ENCODE data around the gene GPANK1.

Gene GPANK1

DNA sequence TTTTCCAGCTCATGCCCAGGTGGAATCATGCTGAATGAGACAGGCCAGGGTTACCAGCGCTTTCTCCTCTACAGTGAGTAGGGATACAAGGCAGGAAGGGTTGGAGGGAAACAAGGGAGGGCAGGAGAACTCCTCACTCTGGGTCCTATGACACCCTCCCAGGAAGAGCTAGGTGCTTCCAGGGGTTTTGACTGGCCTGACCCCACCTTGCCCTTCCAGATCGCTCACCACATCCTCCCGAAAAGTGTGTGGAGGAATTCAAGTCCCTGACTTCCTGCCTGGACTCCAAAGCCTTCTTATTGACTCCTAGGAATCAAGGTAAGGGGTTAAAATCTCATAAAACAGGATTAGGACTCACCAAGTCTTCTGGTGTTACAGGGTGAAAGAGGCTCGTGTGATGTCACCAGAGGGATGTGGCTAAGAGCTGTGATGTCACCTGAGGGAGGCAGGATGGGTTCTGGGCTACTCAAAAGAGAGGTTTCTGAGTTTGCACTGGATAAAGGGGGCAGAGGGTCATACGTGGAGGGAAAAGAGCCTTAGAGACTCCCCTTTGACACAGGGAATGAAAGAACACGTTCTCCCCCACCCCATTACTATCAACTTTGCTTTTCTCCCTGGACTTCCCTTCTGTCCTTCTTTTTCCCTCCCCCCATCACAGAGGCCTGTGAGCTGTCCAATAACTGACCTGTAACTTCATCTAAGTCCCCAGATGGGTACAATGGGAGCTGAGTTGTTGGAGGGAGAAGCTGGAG is 7.2 kb downstream of the GPANK1 start (continued):
- TF ChIP-seq, protein P1, sequence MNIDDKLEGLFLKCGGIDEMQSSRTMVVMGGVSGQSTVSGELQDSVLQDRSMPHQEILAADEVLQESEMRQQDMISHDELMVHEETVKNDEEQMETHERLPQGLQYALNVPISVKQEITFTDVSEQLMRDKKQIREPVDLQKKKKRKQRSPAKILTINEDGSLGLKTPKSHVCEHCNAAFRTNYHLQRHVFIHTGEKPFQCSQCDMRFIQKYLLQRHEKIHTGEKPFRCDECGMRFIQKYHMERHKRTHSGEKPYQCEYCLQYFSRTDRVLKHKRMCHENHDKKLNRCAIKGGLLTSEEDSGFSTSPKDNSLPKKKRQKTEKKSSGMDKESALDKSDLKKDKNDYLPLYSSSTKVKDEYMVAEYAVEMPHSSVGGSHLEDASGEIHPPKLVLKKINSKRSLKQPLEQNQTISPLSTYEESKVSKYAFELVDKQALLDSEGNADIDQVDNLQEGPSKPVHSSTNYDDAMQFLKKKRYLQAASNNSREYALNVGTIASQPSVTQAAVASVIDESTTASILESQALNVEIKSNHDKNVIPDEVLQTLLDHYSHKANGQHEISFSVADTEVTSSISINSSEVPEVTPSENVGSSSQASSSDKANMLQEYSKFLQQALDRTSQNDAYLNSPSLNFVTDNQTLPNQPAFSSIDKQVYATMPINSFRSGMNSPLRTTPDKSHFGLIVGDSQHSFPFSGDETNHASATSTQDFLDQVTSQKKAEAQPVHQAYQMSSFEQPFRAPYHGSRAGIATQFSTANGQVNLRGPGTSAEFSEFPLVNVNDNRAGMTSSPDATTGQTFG (tag by site-specific recombination; IDR thresholded peaks at IDR 0.05; ENCODE audit: borderline replicate concordance) = no peak
- TF ChIP-seq ZNF473 (tag by site-specific recombination; IDR thresholded peaks at IDR 0.05) = no peak
- no peak for TF ChIP-seq TRIM28 (IDR thresholded peaks at IDR 0.05; ENCODE audit: borderline replicate concordance, low read length)
- TF ChIP-seq ZNF658 (tag by site-specific recombination; IDR thresholded peaks at IDR 0.05) = no peak
- TF ChIP-seq, protein P2, sequence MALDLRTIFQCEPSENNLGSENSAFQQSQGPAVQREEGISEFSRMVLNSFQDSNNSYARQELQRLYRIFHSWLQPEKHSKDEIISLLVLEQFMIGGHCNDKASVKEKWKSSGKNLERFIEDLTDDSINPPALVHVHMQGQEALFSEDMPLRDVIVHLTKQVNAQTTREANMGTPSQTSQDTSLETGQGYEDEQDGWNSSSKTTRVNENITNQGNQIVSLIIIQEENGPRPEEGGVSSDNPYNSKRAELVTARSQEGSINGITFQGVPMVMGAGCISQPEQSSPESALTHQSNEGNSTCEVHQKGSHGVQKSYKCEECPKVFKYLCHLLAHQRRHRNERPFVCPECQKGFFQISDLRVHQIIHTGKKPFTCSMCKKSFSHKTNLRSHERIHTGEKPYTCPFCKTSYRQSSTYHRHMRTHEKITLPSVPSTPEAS (tag by site-specific recombination; IDR thresholded peaks at IDR 0.05) = no peak
- 0 out of 2 replicates have a peak, but pooled peaks have one; percentile 17 for TF ChIP-seq SP2 (tag by site-specific recombination; IDR thresholded peaks at IDR 0.05)
- TF ChIP-seq ZNF10 (tag by site-specific recombination; IDR thresholded peaks at IDR 0.05) = no peak
- TF ChIP-seq, protein P3, sequence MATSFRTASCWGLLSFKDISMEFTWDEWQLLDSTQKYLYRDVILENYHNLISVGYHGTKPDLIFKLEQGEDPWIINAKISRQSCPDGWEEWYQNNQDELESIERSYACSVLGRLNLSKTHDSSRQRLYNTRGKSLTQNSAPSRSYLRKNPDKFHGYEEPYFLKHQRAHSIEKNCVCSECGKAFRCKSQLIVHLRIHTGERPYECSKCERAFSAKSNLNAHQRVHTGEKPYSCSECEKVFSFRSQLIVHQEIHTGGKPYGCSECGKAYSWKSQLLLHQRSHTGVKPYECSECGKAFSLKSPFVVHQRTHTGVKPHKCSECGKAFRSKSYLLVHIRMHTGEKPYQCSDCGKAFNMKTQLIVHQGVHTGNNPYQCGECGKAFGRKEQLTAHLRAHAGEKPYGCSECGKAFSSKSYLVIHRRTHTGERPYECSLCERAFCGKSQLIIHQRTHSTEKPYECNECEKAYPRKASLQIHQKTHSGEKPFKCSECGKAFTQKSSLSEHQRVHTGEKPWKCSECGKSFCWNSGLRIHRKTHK (tag by site-specific recombination; IDR thresholded peaks at IDR 0.05) = no peak

DNA sequence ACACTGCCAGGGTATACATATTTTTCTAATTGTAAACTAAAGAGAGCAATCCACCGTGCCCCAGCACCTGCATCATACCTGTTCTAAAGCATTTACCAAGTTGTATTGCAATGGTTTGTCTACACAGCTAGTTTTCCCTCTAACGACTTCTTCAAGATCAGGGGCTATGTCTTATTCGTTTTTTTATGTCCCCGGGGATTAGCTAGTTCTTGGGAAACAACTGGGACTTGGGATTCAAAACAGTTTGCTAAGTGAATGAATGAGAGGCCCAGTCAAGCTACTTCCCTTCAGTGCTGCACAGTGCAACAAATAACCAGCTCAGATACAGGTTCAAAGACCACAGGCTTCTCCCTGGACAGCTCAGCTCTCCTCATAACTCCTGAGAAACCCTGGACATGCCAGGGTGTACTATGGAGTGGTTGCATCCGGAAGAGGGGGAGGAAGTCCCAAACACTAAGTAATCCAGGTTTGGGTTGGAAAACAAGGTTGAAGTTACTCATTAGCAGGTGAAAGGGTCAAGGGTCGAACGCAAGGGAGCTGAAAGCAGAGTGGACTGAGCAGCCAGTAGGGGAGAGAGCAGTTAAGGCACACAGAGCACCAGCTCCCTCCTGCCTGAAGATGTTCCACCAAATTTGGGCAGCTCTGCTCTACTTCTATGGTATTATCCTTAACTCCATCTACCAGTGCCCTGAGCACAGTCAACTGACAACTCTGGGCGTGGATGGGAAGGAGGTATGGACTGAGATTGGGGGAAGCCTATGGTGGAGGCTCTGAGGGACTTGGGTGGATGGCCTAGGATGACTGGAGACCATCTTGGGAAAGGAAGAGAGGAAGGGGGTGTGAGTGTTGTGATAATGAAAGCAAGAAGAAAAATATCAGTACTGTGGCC is 9.2 kb downstream of the GPANK1 start, which contains the start of gene APOM:
Gene APOM (plus strand): TSS at position 546 of the 889 bp plus-strand sequence. CDS start 73 bp downstream, at position 619.
- Histone ChIP-seq H3K27ac (ENCODE audit: extremely low read depth, low read depth, low read length) (no peak within 1 kb of the TSS), H3K4me1 (ENCODE audit: control insufficient read depth, insufficient read depth, low read length) (0 out of 2 replicates have a peak, but pooled peaks cover 6% of the 10 kb centered on the region), H3K9me3 (ENCODE audit: control insufficient read depth, insufficient read depth, low read depth, low read length) (no peaks in the 10 kb centered on the region), H3K36me3 (ENCODE audit: control insufficient read depth in 2 of 2, insufficient read depth in 1 of 2, low read length in 2 of 2) (peaks cover 7 to 39% of the 10 kb centered on the region in 2 experiments; a peak in 2 of 3 replicates), H3K4me3 (ENCODE audit: low read depth, low read length) (no peak within 1 kb of the TSS)
- TF ChIP-seq ZNF114 (tag by site-specific recombination; IDR thresholded peaks at IDR 0.05) (no peak), ZNF112 (tag by site-specific recombination; IDR thresholded peaks at IDR 0.05) (no peak)
- CTCF ChIA-PET = interaction anchor here (0.6 to 2.5 kb wide), 5 partner anchors 10 to 139 kb away, joined by 3 to 12 read pairs (median 4); partner anchors contain the start of genes ATP6V1G2, CSNK2B and GPANK1
- POLR2A ChIA-PET = interaction anchor here (0.7 to 7.7 kb wide), 7 partner anchors 8 to 172 kb away, joined by 3 to 180 read pairs (median 4); partner anchors contain the start of genes C6orf47, CSNK2B, GPANK1 and HSPA1B

DNA sequence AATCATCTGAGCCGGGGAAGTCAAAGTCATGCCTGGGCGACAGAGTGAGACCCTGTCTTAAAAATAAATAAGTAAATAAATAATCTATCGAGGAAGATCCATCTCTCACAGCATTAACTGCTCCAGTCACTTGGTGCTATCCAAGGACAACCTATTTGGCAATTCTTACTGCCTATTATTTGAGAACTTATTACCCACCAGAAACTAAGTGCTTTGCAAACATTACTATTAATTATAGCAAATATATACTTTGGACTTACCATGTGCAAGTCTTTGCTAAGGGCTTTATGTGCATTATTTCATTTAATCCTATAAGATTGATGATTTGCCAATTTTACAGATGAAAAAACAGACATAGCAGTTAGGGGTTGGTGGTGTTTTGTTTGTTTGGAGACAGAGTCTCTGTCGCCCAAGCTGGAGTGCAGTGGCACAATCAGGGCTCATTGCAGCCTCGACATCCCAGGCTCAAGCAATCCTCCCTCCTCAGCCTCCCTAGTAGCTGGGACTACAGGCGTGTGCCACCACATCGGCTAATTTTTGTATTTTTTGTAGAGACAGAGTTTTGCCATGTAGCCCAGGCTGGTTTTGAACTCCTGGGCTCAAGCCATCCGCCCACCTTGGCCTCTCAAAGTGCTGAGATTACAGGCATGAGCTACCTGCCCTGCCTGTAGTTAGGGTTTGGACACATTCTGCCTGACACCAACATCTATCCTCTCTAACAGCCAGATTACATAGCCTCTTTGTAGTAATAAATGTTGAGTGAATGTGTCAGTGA is 10.0 kb downstream of the GPANK1 start:
- CTCF ChIA-PET = interaction anchor here (0.7 to 2.5 kb wide), 5 partner anchors 9 to 140 kb away, joined by 4 to 12 read pairs (median 6); partner anchors contain the start of genes CSNK2B and GPANK1
- H3K4me3 ChIP-seq (ENCODE audit: low read depth, low read length) = no peak overlapping the region
- POLR2A ChIA-PET = interaction anchor here (0.7 to 7.7 kb wide), 9 partner anchors 9 to 1317 kb away, joined by 3 to 180 read pairs (median 3); partner anchors contain the start of genes C6orf47, CSNK2B, DDX39B and GPANK1
- H3K4me1 ChIP-seq (ENCODE audit: control insufficient read depth, insufficient read depth, low read length) = 0 out of 2 replicates have a peak, but pooled peaks cover 6% of the 10 kb centered on the region
- peaks cover 15 to 47% of the 10 kb centered on the region in 2 experiments; a peak in 2 of 3 replicates for H3K36me3 ChIP-seq (ENCODE audit: control insufficient read depth in 2 of 2, insufficient read depth in 1 of 2, low read length in 2 of 2)
- H3K9me3 ChIP-seq (ENCODE audit: control insufficient read depth, insufficient read depth, low read depth, low read length) = no peaks in the 10 kb centered on the region
- H3K27ac ChIP-seq (ENCODE audit: extremely low read depth, low read depth, low read length) = no peak overlapping the region
- TF ChIP-seq ZNF132 (tag by site-specific recombination; IDR thresholded peaks at IDR 0.05; ENCODE audit: borderline replicate concordance) (no peak), KLF7 (tag by site-specific recombination; IDR thresholded peaks at IDR 0.05; ENCODE audit: borderline replicate concordance) (no peak)
- TF ChIP-seq, protein P3 (tag by site-specific recombination; IDR thresholded peaks at IDR 0.05) = no peak
- TF ChIP-seq, protein P4, sequence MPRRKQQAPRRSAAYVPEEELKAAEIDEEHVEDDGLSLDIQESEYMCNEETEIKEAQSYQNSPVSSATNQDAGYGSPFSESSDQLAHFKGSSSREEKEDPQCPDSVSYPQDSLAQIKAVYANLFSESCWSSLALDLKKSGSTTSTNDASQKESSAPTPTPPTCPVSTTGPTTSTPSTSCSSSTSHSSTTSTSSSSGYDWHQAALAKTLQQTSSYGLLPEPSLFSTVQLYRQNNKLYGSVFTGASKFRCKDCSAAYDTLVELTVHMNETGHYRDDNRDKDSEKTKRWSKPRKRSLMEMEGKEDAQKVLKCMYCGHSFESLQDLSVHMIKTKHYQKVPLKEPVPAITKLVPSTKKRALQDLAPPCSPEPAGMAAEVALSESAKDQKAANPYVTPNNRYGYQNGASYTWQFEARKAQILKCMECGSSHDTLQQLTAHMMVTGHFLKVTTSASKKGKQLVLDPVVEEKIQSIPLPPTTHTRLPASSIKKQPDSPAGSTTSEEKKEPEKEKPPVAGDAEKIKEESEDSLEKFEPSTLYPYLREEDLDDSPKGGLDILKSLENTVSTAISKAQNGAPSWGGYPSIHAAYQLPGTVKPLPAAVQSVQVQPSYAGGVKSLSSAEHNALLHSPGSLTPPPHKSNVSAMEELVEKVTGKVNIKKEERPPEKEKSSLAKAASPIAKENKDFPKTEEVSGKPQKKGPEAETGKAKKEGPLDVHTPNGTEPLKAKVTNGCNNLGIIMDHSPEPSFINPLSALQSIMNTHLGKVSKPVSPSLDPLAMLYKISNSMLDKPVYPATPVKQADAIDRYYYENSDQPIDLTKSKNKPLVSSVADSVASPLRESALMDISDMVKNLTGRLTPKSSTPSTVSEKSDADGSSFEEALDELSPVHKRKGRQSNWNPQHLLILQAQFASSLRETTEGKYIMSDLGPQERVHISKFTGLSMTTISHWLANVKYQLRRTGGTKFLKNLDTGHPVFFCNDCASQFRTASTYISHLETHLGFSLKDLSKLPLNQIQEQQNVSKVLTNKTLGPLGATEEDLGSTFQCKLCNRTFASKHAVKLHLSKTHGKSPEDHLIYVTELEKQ (tag by site-specific recombination; IDR thresholded peaks at IDR 0.05; ENCODE audit: borderline replicate concordance) = no peak

Data from HEK293 (cell line).